Measurements from ENCODE around the gene LRMDA.

LRMDA gene

GRCh38 chr10:76255241-76255640 lies 823.8 kb downstream of the LRMDA start:
- DNase-seq, result no peak

- DNase-seq, result no peak
These were observed 826.4 kb downstream of the LRMDA start for GRCh38 chr10:76257816-76258215.

- DNase-seq, result no peak
These were observed 834.2 kb downstream of the LRMDA start for GRCh38 chr10:76265441-76266113.

- no peak for DNase-seq
These were observed 837.1 kb downstream of the LRMDA start for GRCh38 chr10:76268530-76268929.

GRCh38 chr10:76268954-76269353 lies 837.5 kb downstream of the LRMDA start:
- DNase-seq, result no peak

GRCh38 chr10:76270464-76270863 lies 839.0 kb downstream of the LRMDA start:
- DNase-seq, result no peak

GRCh38 chr10:76274933-76275332 lies 843.5 kb downstream of the LRMDA start:
- DNase-seq, result no peak

GRCh38 chr10:76278811-76279460 lies 847.5 kb downstream of the LRMDA start:
- DNase-seq, result no peak

GRCh38 chr10:76281659-76282058 lies 850.2 kb downstream of the LRMDA start:
- DNase-seq, result no peak

GRCh38 chr10:76282061-76283025 lies 850.9 kb downstream of the LRMDA start:
- no peak for DNase-seq

GRCh38 chr10:76284351-76284750 lies 852.9 kb downstream of the LRMDA start:
- no peak for DNase-seq

GRCh38 chr10:76285012-76285411 lies 853.6 kb downstream of the LRMDA start:
- DNase-seq, result no peak

- no peak for DNase-seq
These were observed 854.1 kb downstream of the LRMDA start for GRCh38 chr10:76285515-76285914.

GRCh38 chr10:76286536-76286935 lies 855.1 kb downstream of the LRMDA start:
- no peak for DNase-seq

- DNase-seq, result no peak
These were observed 856.4 kb downstream of the LRMDA start for GRCh38 chr10:76287856-76288255.

- no peak for DNase-seq
These were observed 859.8 kb downstream of the LRMDA start for GRCh38 chr10:76291175-76291574.

GRCh38 chr10:76291885-76292284 lies 860.5 kb downstream of the LRMDA start:
- no peak for DNase-seq

GRCh38 chr10:76296957-76297356 lies 865.5 kb downstream of the LRMDA start:
- no peak for DNase-seq

GRCh38 chr10:76297358-76297757 lies 865.9 kb downstream of the LRMDA start:
- no peak for DNase-seq

- DNase-seq, result no peak
These were observed 866.4 kb downstream of the LRMDA start for GRCh38 chr10:76297780-76298281.

- DNase-seq, result no peak
These were observed 866.9 kb downstream of the LRMDA start for GRCh38 chr10:76298329-76298728.

- no peak for DNase-seq
These were observed 868.1 kb downstream of the LRMDA start for GRCh38 chr10:76299501-76299900.

GRCh38 chr10:76301211-76301610 lies 869.8 kb downstream of the LRMDA start:
- no peak for DNase-seq

Measured in CD4-positive, alpha-beta T cell treated with Interleukin-10 for 1 hour (primary cell).